ENCODE results near the gene AGPAT4.

Gene AGPAT4

DNA sequence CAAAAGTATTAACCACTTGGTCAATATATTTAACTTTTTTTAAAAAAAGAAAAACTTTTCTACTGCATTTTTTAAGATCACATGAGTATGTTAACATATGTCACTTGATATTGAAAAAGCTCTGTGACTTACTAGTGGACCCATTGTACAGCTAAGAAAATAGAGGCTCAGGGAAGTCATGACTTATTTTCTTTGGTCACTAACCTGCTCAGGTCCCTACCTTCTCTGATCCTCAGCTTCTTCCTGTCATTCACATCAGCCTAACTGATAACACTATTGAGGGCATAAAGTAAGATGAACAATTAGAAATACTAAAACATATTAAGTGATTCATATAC is 19.8 kb downstream of the AGPAT4 start:
- no peak for DNase-seq

DNA sequence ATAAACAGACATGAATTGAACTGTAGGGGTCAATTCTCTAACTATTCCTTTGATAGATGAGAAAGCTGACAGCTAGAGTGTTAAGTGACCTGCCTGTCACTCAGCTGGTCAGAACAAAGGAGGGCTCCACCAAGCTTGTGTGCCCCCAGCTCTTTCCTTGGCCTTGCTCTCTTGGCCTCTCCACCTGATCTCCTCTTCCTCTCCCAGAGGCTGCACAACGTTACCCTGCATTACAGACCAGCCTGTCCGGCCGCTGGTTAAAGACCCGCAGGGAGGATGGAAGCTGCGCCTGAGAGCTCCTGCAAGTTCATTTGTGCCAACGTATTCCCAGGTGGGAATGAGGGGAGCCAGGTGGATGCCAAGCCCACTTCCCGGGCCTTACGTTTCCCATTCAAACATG is 22.5 kb downstream of the AGPAT4 start:
- DNase-seq, result no peak

DNA sequence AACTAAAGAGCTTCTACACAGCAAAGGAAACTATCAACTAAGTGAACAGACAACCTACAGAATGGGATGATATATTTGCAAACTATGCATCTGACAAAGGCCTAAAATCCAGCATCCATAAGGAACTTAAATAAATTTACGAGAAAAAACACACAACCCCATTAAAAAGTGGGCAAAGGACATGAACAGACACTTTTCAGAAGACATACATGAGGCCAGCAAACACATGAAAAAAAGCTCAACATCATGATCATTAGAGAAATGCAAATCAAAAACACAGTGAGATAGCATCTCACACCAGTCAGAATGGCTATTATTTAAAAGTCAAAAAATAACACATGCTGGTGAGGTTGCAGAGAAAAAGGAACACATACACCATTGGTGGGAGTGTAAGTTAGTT is 24.5 kb downstream of the AGPAT4 start:
- no peak for DNase-seq

DNA sequence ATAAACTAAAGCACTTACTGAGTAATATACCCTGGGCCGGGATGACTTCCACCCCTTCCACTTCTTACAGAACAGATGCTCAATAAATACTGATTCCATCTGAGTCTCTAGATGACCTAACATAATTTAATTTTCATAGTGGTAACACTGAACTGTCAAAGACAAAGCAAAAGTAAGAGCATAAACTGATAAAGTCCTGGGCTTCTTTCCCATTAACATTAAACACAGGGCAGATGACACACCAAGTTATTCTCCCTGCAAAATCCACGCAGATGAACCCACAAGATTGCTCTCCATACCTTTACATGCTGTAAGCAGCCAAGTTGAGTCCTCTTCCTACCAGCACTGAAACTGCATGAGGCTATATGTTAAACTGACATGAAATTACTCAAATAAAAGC is 27.1 kb downstream of the AGPAT4 start:
- DNase-seq, result no peak

DNA sequence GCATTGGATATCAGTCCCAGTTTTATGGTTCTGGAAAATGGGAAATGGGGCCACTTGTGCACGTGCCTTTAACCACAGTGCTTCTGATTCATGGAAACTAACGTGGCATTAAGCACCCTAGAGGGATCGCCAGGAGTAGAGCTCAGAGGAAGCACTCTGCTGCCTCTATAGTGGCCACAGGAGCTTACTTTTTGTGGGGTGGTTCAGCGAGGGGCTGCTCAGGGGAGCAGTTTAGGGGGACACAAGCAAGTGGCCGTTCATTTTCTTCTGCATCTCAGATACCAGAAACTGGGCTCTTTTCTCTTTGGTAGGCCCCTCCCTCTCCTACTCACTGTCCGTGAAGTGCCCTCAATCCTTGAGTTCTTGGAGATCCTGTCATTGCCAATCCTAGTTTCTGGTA is 28.5 kb downstream of the AGPAT4 start:
- no peak for DNase-seq

DNA sequence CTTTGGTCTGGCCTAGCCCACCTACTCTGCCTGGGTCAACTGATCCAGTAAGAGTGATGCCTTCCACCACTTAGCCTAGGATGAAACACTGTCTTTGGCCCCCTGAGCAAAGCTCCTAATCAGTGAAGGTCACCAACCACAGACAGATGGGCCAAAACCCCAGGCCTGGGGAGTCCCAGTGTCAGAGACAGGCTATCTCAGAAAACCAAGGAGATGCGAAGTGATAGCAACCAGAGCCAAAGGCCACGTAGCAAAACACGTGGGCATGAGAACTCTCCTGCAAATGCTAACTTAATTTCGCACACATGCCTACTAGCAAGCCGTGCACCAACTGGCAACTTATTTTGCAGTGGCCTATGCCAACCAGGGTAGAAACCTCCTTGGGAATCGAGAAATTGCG is 29.1 kb downstream of the AGPAT4 start:
- no peak for DNase-seq

DNA sequence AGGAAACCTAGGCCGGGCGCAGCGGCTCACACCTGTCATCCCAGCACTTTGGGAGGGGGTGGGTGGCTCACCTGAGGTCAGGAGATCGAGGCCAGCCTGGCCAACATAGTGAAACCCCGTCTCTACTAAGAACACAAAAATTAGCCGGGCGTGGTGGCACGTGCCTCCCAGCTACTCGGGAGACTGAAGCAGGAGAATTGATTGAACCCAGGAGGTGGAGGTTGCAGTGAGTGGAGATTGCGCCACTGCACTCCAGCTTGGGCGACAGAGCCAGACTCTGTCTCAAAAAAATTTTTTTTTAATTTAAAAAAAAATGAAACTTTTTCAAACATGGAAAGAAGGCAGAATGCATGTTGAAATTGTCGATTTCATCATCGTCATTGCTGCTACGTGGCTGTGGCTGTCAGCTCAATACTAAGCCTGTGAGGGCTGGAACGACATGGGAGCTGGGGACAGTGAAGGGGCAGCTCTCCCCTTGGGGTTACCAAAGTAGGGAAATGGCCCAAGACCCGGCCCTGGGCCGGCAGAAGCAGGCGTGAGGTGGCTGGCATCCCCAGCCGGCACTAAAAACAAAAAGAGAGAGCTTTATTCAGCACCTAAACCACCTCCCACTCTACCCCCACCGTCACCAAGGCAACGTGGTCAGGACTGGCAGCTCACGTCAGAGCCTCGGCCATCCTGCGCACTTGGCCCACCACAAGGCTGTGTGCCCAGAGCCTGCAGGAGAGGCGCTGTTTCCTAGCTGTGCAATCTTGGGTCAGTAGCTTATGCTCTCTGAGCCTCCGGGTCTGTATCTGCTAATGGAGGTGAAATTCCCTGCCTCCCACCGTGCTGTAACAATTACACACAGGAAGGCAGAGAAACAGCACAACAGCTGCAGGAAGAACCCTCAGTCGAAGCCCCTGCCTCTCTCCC is 30.8 kb downstream of the AGPAT4 start:
- DNase-seq, result no peak

DNA sequence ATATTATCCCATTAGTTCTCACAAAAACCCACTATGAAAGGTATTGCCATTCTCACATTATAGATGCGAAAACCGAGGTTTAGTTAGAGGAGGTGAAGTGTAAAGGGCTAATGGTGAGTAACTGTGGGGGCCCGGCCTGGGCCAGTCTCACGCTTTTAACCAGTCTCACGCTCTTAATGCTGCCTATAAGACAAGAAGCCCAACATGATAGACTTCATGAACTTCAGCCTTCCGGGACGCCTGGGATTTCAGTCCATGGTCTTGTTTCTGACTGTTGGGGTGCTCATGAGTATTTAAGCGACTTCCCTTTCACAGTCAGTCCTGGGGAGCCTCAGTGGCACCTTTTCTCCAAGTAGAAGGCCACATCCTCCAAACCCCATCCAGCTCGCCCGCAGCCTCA is 31.7 kb downstream of the AGPAT4 start:
- no peak for DNase-seq

DNA sequence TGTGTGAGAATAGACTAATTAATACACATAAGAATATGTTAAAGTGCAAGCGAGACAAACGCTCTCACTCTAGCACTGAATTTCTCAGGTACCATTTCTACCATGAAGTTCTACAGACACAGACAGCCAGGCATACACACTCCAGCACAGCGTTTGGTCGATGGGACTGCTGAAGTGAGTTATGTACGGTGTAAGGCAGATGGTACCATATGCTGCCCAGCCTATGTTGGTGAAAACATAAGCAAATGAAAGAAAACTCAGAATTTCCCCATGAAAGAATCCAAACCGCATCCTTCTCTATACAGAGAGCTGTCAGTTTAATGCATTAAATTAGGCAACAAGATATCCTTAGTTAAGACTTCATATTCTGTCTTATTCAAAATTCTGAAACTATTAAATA is 34.9 kb downstream of the AGPAT4 start:
- no peak for DNase-seq

DNA sequence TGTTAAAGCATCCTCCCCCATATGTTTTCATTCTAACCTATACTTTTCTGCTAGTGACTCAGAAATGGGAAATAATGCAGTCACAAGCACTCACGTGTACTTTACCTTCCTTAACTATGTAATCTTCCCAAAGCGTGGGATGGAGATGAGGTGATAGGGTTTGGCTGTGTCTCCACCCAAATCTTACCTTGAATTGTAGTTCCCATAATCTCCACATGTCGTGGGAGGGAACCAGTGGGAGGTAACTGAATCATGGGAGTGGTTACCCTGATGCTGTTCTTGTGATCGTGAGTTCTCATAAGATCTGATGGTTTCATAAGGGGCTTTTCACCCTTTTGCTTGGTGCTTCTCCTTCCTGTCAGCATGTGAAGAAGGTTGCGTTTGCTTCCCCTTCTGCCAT is 35.4 kb downstream of the AGPAT4 start:
- DNase-seq, result no peak

DNA sequence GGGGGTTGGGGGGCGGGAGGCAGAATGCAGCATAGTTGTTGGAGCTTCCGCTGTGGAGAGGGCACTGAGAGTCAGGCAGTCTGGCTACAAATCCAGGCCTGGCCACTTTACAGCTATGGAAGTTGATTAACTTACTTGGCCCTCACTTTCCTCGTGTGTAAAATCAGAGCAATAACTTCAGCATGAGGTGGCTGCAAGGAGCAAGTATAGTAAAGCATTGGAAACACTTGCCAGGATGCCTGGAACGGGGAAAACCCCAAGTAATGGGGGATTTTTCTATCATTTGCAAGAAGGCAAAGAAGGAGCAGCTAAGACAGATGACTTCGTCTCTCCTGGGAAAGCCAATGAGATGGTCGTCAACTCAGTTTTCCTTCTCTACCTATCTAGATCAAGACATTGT is 35.8 kb downstream of the AGPAT4 start:
- no peak for DNase-seq

DNA sequence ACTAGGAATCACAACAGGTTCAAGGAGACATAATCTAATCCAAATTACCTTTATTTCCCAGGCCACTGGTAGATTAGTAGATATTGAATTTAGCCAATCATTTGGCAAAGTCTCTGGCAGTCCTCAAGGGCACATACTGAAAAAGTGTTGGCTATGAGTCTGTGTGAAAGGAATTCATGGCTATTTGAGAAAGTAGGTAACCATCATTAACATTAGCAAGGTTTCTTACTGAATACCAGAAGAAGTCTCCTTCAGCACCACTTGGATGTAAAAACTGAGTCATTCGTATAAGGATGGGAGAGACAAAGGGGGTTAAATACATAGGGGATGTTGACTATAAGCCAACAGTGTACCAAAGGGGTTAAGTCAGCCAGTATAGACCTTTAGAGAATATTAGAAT is 36.7 kb downstream of the AGPAT4 start:
- no peak for DNase-seq

DNA sequence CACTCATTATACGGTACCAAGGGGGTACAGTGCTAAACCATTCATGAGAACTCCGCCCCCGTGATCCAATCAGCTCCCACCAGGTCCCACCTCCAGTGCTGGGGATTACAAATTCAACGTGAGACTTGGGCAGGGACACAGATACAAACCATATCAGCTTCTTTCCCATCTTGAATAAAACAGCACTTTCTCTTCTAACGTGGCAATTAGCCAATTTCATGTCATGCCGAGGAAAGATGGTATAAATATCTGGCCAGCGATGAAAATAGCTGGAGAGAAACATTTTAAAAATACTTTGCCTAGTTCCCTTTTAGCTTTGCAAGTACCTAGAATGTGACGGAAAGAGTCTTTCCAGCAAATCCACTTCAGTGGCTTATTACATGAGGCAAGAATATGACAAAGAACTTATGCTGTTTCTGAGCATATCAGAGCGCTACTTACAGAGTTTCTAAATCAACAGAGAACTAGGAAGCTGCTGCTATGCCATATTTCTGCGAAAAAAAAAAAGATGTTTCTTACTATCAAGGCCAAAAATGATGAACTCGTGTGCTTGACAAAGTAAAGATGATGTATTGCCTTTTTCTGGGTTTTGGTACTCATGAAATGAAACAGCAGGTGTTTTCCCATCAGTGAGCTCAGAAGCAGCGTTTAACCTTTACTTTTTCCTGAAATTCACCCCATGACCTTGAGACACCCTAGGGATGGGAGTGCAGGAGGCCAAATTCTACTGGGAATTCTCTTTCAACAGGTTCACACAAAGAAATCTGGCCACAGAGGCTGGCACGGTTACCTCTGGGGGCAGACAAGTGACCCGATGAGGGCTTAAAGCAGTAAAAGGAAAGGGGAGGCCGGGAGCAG is 37.9 kb downstream of the AGPAT4 start:
- DNase-seq, result no peak

DNA sequence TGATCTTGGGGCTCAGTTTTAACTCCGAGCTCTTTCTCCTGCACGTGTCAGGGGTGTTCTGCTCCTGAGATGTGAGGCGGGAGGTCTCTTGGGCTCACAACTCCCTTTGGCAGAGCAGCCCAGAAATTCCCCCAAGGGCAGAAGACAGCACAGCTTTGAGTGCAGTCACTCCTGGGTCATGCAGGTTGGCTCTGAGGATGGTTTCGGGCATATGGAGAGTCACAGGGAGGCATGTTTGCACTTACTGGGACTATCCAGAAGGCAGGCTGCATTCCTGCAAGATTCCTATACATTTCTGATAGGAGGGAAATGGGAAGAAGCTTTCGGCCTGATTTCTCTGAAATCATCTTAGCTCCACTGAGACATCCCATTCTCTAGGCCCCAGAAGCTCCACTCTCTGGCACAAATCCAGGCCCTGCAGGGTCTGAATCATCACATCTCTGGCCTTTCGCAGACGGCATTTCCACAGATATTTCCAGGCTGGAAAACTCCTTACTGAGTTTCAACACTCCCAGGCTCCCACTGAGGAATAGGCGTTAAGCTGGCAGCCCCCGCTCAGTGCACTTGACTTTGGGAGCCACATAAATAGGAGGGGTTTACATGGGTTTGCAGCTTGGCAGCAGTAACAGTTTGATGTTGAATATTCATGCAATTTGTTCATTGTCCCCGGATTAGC is 39.7 kb downstream of the AGPAT4 start:
- DNase-seq, result no peak

DNA sequence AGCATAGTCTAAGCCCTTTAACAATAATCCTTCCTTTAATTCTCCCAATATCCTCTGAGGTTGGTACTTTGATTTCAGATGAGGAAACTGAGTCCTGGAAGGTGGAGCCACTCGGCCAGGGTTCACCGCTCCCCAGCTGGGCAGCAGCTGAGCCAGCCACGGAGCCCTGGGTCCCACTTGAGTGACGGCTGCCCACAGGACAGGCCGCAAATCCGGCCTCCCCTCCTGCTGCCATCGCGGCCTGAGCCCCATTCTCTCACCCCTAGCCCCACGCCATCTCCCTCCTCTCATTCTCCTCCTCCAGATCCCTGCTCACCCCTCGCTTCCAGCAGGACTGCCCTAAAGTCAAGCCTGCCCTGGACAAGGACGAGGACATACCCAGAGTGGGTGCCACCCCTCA is 41.4 kb downstream of the AGPAT4 start:
- no peak for DNase-seq

DNA sequence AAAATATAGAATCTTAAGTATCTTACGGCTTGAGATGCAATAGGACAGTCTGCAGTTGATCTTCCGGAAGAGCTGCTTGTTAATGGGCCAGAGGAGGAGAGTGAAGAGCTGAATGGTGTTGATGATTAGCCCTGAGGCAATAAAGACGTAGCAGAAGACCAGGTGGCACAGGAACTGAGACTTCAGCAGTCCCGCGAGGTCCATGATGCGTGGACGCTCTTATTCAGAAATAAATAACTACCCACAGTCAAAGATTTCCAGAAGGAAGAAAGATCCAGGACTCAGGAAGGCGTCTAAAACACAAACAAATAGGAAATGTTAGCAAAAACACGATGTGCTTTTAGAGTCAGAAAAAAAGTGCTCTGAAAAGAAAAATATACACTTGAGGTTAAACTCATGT is 41.9 kb downstream of the AGPAT4 start:
- no peak for DNase-seq

DNA sequence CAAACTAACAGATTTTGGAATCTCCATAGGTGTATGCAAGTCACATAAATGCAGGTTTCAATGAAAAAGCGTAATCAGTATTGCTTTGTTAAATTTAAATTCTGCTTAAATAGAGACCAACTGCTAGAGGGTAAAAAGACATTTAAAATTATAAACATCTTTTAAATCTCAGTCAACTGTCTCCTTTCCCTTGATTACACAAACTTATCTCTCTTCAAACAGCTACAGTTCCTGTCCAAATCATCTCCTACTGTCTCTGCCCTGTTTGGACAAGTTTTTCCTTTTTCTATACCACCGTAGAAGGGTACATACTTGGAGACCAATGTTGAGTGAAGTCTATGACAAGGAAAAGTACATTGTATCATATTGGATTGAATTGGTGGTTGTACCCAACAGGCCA is 43.5 kb downstream of the AGPAT4 start:
- no peak for DNase-seq

DNA sequence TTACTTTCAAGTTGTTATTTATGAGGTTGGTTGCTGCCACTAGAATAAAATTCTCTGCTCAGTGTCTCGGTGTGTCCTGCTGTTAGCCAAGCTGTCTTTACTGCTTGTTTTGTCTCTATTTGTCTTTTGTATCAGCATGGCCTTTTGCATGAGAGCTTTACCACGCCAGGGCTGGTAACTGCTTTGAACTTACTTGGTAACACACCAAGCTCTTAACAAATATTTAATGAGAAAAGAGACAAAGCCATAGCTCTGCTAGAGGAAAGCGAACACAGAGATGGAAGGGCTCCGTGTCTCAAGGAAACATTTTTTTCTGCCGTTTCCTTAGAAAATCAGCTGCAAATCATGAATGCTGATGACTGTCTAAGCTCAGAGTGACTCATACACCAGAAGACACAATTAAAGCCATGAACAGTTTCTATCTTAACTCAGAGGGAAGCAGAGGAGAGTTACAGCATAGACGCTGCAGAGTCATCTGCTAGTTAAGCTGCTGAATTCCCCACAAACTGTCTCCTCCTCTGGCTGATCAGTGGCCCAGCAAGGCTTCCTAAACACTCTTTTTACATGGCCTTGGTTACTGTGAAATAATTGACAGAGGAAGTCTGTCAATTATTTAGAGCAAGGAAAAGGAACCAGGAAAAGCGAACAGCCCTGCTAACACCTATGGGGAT is 44.8 kb downstream of the AGPAT4 start:
- DNase-seq, result no peak

DNA sequence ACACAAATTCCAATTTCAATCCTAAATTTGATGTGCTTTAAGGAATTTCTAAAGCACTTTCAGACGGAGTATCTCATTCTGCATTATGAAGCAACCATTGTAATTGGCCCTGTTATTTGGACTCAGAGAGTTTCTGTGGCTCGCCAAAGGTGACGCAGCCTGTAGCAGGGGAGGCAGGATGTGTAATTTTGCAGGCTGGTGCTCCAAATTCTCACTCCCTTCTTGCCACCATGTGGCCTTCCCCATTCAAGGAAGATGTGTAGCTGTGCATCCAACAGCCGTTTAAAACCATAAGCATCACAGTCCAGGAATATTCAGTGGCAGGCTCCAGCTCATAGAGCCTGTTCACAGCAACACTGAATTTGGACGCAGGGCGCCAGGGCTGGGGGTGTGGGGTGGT is 45.8 kb downstream of the AGPAT4 start:
- DNase-seq, result no peak

DNA sequence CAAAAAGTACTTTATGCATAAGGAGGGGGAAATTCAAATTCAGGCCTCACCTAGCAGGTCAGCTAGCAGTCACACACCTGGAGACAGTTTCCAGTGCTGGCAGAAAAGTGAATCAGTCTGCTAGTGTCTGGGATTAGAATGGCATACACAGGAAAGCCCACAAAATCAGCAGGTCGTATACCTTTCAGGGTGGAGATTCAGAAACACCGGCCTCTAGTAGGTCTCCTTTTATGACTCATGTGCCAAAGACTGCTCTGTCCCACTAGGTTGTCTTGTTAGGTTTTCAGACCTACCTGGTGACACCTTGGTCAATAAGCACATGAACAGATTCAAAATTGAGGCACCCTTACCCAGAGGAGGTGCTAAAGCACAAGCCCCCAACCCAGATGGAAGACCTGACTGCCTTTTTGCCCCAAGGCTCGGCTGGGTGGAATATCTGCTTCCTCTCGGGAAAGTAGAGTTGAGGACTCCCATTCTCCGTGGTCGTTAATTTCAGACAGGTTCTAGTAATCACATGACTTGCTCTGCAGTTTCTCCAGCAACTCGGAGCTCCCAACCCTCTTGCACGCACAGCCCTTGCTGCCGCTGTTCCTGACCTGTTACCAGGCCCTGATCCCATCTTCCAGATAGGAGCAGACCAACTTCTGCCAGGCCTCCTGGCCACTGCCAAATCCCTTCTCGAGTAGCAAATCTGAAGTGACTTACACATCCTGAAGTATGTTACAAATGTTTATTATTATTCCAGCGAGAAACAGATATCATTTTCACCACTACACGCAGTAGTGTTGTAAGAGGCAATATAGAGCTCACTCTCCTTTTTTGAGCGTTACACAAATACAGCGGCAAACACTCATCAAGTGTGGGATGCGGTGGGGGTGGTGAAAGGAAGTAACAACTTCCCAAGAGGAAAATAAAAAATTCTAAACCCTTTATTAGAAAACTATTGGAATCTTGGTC is 46.6 kb downstream of the AGPAT4 start:
- no peak for DNase-seq

DNA sequence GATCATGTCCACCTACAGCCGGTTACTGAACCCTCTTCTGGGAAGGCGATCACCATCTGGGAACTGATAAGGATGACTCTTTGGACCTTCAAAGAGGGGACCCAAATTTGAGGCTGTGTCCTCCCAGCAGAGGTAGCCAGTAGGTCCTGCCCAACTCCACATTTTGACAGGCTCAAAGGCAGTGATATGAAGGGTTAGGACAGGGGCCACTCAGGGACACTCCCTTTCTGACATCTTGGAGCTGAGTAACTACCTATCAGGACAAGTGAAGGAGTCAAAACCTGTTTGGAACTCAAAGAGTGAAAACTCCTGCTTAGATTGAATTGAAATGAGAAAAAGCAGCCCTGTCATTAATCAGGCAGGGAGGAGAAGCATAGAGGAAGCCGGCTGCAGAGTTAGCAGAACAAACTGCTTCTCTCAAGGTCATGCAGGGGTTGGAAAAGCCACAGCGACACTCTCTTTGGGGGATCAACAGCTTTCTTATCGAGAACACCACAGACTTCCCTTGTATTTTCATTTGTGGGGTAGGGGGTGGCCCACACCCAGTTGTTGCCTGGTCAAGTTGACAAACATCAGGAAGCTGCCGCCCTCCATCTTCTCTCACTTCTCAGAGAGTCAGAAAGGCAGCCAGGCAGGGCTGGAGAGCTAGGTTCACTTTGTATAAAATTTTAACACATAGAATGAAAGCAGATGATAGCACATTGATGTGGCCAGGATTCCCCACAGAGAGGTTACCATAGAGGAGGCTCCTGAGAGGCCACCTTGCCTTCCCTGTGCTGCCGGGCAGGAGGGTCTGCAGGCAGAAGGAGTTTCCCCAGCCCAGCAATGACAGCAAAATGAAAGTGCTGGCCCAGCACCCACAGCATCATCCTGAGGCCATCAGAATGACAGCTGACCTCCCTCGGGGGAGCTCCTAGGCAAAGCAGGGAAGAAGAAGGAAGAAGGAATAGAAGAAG is 47.6 kb downstream of the AGPAT4 start:
- DNase-seq, result no peak
